ENCODE data around the gene DNAJB8. TPM values are rescaled to one million over a fixed set of nuclear protein-coding genes. Genes with fewer than 3 reads are reported as not detected.

DNAJB8 gene
- total and polyA plus RNA-seq, 2 experiments from 2014 or later: not detected

DNA sequence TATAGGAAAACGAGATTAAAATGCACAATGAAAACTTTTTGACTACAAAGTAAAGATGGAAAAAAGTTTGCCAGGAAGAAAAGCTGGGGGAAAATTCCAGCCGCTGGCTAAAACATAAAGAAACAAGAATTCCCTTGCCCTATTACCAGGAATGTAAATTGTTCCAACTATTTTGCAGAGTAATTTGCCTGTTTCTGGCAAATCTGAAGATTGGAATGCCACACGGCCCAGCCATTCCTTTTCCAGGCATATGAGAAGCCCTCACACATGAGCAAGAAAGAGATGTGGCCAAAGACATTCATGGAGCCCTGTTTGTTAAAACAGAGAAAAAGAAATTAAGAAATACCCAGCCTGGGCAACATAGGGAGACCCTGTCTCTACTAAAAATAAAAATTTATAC, 34.7 kb upstream of the DNAJB8 start:
- no peak for DNase-seq (ENCODE audit: low read depth in 1 of 2, low spot score in 1 of 2)
- no peak overlapping the region for H3K4me3 ChIP-seq
- H3K9me3 ChIP-seq (ENCODE audit: low read depth): no peaks in the 10 kb centered on the region
- no peak for TF ChIP-seq CTCF (IDR thresholded peaks at IDR 0.05; ENCODE audit: low read depth, low read length)
- no peaks in the 10 kb centered on the region for H3K36me3 ChIP-seq
- H3K27me3 ChIP-seq: peaks cover 15% of the 10 kb centered on the region
- no peak overlapping the region for H3K27ac ChIP-seq
- H3K4me1 ChIP-seq (ENCODE audit: low read depth): peaks cover 10% of the 10 kb centered on the region

DNA sequence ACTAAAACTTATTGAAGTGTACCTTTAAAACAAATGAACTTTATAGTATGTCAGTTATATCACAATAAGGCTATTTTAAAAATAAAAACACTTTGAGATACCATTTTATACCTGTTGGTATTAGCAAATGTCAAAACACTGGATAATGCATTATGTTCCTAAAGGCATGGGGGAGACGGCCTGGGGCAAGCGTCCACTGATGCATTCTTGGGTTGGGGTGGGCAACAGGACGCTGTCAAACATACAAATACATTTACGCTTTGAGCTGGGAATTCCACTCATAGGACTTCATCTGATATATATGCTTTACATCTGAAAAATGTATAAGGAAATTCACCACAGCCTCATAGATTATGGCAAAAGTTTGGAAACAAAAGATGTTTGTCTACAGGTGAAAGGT, 33.9 kb upstream of the DNAJB8 start:
- H3K27ac ChIP-seq: no peak overlapping the region
- H3K4me3 ChIP-seq: no peak overlapping the region
- H3K9me3 ChIP-seq (ENCODE audit: low read depth): no peaks in the 10 kb centered on the region
- H3K27me3 ChIP-seq: peaks cover 23% of the 10 kb centered on the region
- no peak for TF ChIP-seq CTCF (IDR thresholded peaks at IDR 0.05; ENCODE audit: low read depth, low read length)
- no peak for DNase-seq (ENCODE audit: low read depth in 1 of 2, low spot score in 1 of 2)
- peaks cover 11% of the 10 kb centered on the region for H3K4me1 ChIP-seq (ENCODE audit: low read depth)
- no peaks in the 10 kb centered on the region for H3K36me3 ChIP-seq

DNA sequence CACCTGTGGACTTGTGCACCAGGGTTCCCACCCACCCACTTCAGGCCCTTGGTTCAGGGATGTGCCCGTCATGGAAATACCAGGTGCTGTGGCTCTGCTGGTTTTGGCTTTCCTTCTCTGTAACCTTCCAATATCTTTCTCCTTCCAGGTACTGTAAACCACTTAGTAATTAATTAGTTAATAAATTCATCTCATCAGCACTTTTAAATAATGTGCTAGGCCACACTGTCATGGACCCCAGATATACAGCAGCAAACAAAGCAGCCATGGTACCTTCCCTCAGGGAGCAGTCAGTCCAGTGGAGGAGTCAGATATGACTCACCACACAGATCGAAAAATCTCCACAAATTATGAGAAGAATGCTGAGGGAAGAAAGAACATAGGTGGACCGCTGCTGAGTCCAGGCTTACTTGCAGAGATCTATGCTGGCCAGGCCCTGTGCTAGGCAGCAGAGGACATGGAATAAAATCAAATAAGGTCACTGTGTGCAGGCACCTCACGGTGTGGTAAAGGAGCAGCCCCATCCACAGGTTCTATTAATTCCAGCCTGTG, 33.1 kb upstream of the DNAJB8 start:
- H3K36me3 ChIP-seq: no peaks in the 10 kb centered on the region
- no peak for TF ChIP-seq CTCF (IDR thresholded peaks at IDR 0.05; ENCODE audit: low read depth, low read length)
- H3K27me3 ChIP-seq: peaks cover 31% of the 10 kb centered on the region
- DNase-seq (ENCODE audit: low read depth in 1 of 2, low spot score in 1 of 2): peak in 1 of 2 donors; percentile 46
- no peaks in the 10 kb centered on the region for H3K9me3 ChIP-seq (ENCODE audit: low read depth)
- no peak overlapping the region for H3K27ac ChIP-seq
- H3K4me3 ChIP-seq: no peak overlapping the region
- peaks cover 11% of the 10 kb centered on the region for H3K4me1 ChIP-seq (ENCODE audit: low read depth)

- Histone ChIP-seq H3K27me3 (peaks cover 39% of the 10 kb centered on the region), H3K27ac (no peak overlapping the region), H3K9me3 (ENCODE audit: low read depth) (no peaks in the 10 kb centered on the region), H3K4me1 (ENCODE audit: low read depth) (peaks cover 11% of the 10 kb centered on the region), H3K4me3 (no peak overlapping the region), H3K36me3 (no peaks in the 10 kb centered on the region)
- TF ChIP-seq CTCF (IDR thresholded peaks at IDR 0.05; ENCODE audit: low read depth, low read length): no peak
- DNase-seq (ENCODE audit: low read depth in 1 of 2, low spot score in 1 of 2): no peak
Measured at GRCh38 chr3:128498901-128499530, 32.3 kb upstream of the DNAJB8 start.

GRCh38 chr3:128498127-128498626, 31.5 kb upstream of the DNAJB8 start:
- peaks cover 47% of the 10 kb centered on the region for H3K27me3 ChIP-seq
- H3K4me3 ChIP-seq: peak overlapping the region; percentile 53
- no peak for DNase-seq (ENCODE audit: low read depth in 1 of 2, low spot score in 1 of 2)
- no peaks in the 10 kb centered on the region for H3K9me3 ChIP-seq (ENCODE audit: low read depth)
- no peak overlapping the region for H3K27ac ChIP-seq
- no peak for TF ChIP-seq CTCF (IDR thresholded peaks at IDR 0.05; ENCODE audit: low read depth, low read length)
- H3K4me1 ChIP-seq (ENCODE audit: low read depth): peaks cover 11% of the 10 kb centered on the region
- no peaks in the 10 kb centered on the region for H3K36me3 ChIP-seq

Measured in cardiac muscle cell (in vitro differentiated cells and primary cell).